ENCODE measurements around the gene CELA3B. TPM values are rescaled to one million over a fixed set of nuclear protein-coding genes. Genes with fewer than 3 reads are reported as not detected.

Gene CELA3B
- total and polyA plus RNA-seq, 2 of the 8 experiments (the other 6 are each of a cell fraction or from before 2014, with no cell fraction given) = not detected

- Histone ChIP-seq H3K56ac (replicated peaks; ENCODE audit: insufficient read length, low read depth, low read length) (no peak overlapping the region), H3K23ac (ENCODE audit: insufficient read length) (no peak overlapping the region), H4K5ac (ENCODE audit: insufficient read length, low read depth, low read length) (no peak overlapping the region), H3K4me2 (ENCODE audit: insufficient read depth in 1 of 2, low read depth in 2 of 2, low read length in 2 of 2) (no peak overlapping the region), H3K9ac (replicated peaks in 1 of 4; ENCODE audit: extremely low read depth in 1 of 4, low read depth in 3 of 4, low read length in 3 of 4) (no peak overlapping the region), H4K91ac (replicated peaks; ENCODE audit: insufficient read length, low read length) (peak overlapping the region; percentile 44), H4K20me1 (replicated peaks in 1 of 2; ENCODE audit: control insufficient read depth in 1 of 2, insufficient read depth in 2 of 2, low read length in 2 of 2) (peaks cover 0 to 7% of the 10 kb centered on the region in 2 experiments), H3K36me3 (ENCODE audit: control insufficient read depth in 2 of 4, insufficient read depth in 4 of 4, low read length in 3 of 4) (no peaks in the 10 kb centered on the region), H2BK15ac (ENCODE audit: low read length) (peak overlapping the region; percentile 92; the same call in 1 of the 2 replicates), H3K14ac (ENCODE audit: insufficient read length) (no peak overlapping the region), H2BK20ac (ENCODE audit: low read length) (0 out of 2 replicates have a peak overlapping the region, but pooled peaks have one; percentile 86), H2AFZ (ENCODE audit: low read length) (no peak overlapping the region), H2BK12ac (ENCODE audit: low read depth, low read length) (peak overlapping the region; percentile 50; the same call in 1 of the 2 replicates), H3K4ac (replicated peaks; ENCODE audit: insufficient read length, low read depth, low read length) (no peak overlapping the region), H3K9me3 (ENCODE audit: insufficient read depth in 2 of 2, low read depth in 1 of 2, low read length in 1 of 2) (no peaks in the 10 kb centered on the region), H2BK5ac (ENCODE audit: low read depth, low read length) (no peak overlapping the region), H3K23me2 (ENCODE audit: low read depth, low read length) (peaks cover 11% of the 10 kb centered on the region), H3K79me2 (ENCODE audit: control insufficient read depth in 1 of 2, insufficient read depth in 2 of 2, low read length in 2 of 2) (peaks cover 6 to 19% of the 10 kb centered on the region in 2 experiments; a peak in 3 of 4 replicates), H3K27ac (ENCODE audit: low read depth, low read length) (no peak overlapping the region), H3K4me1 (replicated peaks in 1 of 4; ENCODE audit: control insufficient read depth in 3 of 4, insufficient read depth in 4 of 4, low read length in 3 of 4) (peaks cover 2 to 35% (median 20%) of the 10 kb centered on the region in 4 experiments), H3K79me1 (ENCODE audit: low read depth, low read length) (peaks cover 9% of the 10 kb centered on the region; the same call in 1 of the 2 replicates), H4K8ac (ENCODE audit: extremely low read depth, insufficient read depth, low read length) (no peak overlapping the region; the same call in 1 of the 2 replicates), H2AK5ac (ENCODE audit: low read depth, low read length) (peak overlapping the region; percentile 95), H2BK120ac (replicated peaks; ENCODE audit: low read depth, low read length) (no peak overlapping the region), H3K27me3 (replicated peaks in 1 of 4; ENCODE audit: control insufficient read depth in 3 of 4, extremely low read depth in 1 of 4, insufficient read depth in 3 of 4, low read length in 3 of 4) (peaks cover 0 to 2% (median 0%) of the 10 kb centered on the region in 4 experiments; a peak in 2 of 7 replicates), H3K18ac (ENCODE audit: extremely low read depth, low read length) (no peak overlapping the region; the same call in 1 of the 2 replicates), H3K4me3 (ENCODE audit: extremely low read depth in 1 of 4, insufficient read depth in 2 of 4, low read depth in 3 of 4, low read length in 4 of 4) (no peak overlapping the region)
- FAIRE-seq (no peak), DNase-seq (ENCODE audit: low read depth in 1 of 2, low spot score in 2 of 2) (no peak)
- WGBS, 2 experiments (ENCODE audit: extremely low coverage in 1 of 2, insufficient coverage in 1 of 2, insufficient read length in 1 of 2, insufficient replicate concordance in 2 of 2, low coverage in 1 of 2, low lambda C conversion rate in 2 of 2, missing lambda C conversion rate in 1 of 2) = 87% methylated on average over 11 of the region's 11 CpGs; no CpG with 5 or more reads in 1 of the 2 experiments
- CTCF ChIA-PET (ENCODE audit: partially characterized antibody) = interaction anchor here (0.7 to 2.3 kb wide), 8 partner anchors 11 to 156 kb away, joined by 3 to 9 read pairs (median 4); partner anchors contain the start of gene USP48
- TF ChIP-seq RAD21 (IDR thresholded peaks at IDR 0.05 in 1 of 2, conservative IDR thresholded peaks at IDR 0.05 in 1 of 2; ENCODE audit: low read depth in 2 of 2, low read length in 2 of 2) (no peak), HDAC2 (IDR thresholded peaks at IDR 0.05; ENCODE audit: borderline replicate concordance in 1 of 2, low read depth in 2 of 2, low read length in 2 of 2) (no peak), CHD1 (IDR thresholded peaks at IDR 0.05; ENCODE audit: low read depth, low read length) (no peak), TBP (IDR thresholded peaks at IDR 0.05; ENCODE audit: low read depth, low read length) (no peak), BACH1 (IDR thresholded peaks at IDR 0.05; ENCODE audit: low read length) (no peak), MAX (IDR thresholded peaks at IDR 0.05) (no peak), USF2 (IDR thresholded peaks at IDR 0.05; ENCODE audit: low read length) (no peak), POLR2AphosphoS5 (IDR thresholded peaks at IDR 0.05; ENCODE audit: low read depth, low read length) (no peak)
- POLR2A ChIA-PET (ENCODE audit: partially characterized antibody) = interaction anchor here (0.8 to 1.5 kb wide), 5 partner anchors 14 to 28 kb away, joined by 3 to 6 read pairs (median 3); no protein-coding TSS in a partner anchor
Observed at GRCh38 chr1:21938732-21939538, 37.9 kb upstream of the CELA3B start.

Measured in H1 (cell line).